C4-2B (cell line): ENCODE results near the gene DNER.

ENCODE experiments used
- ZFX ChIP-seq: fragments of 450-650 bp; IDR thresholded peaks from 2 replicates; pipeline ENCODE4 v1.6.1; 2017
- TF ChIP-seq, protein P1 (sequence below): fragments of 450-650 bp; conservative IDR thresholded peaks from 2 replicates; pipeline ENCODE4 v1.5.1; 2017; ENCODE audit warnings: mild to moderate bottlenecking

DNA sequence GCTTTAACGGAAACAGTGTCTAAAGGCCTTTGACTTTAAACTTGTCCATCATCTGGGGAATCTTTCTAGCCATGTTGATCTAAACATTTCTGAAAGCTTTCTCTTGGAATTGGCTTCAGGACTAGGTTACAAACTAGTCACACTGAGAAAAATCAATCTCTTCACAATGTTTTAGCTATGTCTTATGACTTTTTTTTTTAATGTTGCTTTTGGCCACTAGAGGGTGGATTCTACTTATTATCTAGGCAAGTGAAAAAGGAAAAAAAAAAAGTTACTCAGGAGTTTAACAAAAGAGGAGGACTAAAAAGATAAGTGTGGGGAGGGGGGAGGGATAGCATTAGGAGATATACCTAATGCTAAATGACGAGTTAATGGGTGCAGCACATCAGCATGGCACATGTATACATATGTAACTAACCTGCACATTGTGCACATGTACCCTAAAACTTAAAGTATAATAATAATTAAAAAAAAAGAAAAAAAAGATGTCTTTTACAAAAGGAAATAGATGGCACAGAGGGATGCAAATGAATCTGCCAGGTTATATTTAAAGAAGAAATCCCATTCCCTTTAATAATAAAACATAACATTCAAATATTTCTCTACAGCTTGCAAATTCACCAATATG lies 282.9 kb downstream of the DNER start:
- TF ChIP-seq, protein P1, sequence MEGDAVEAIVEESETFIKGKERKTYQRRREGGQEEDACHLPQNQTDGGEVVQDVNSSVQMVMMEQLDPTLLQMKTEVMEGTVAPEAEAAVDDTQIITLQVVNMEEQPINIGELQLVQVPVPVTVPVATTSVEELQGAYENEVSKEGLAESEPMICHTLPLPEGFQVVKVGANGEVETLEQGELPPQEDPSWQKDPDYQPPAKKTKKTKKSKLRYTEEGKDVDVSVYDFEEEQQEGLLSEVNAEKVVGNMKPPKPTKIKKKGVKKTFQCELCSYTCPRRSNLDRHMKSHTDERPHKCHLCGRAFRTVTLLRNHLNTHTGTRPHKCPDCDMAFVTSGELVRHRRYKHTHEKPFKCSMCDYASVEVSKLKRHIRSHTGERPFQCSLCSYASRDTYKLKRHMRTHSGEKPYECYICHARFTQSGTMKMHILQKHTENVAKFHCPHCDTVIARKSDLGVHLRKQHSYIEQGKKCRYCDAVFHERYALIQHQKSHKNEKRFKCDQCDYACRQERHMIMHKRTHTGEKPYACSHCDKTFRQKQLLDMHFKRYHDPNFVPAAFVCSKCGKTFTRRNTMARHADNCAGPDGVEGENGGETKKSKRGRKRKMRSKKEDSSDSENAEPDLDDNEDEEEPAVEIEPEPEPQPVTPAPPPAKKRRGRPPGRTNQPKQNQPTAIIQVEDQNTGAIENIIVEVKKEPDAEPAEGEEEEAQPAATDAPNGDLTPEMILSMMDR: peak; percentile 67
- no peak for TF ChIP-seq ZFX
